ENCODE results near the gene DSCAM. TPM values are rescaled to one million over a fixed set of nuclear protein-coding genes. Genes with fewer than 3 reads are reported as not detected.
"Not testable (repeated sequence)": the region's sequence is repeated elsewhere in the genome, so short reads cannot be mapped to it uniquely, and the experiment has no call there.

The DSCAM gene
- polyA plus RNA-seq, 4 donors, result under 0.01 to 0.22 (median 0.13) TPM; not detected in 1

GRCh38 chr21:40270047-40270446, 576.9 kb downstream of the DSCAM start:
- H3K4me1 ChIP-seq (ENCODE audit: control insufficient read depth in 3 of 3, insufficient read depth in 2 of 3, low read depth in 1 of 3, low read length in 2 of 3), result no peaks in the 10 kb centered on the region
- no peak overlapping the region for H3K4me3 ChIP-seq (ENCODE audit: low read depth in 1 of 3, low read length in 3 of 3)
- no peaks in the 10 kb centered on the region for H3K36me3 ChIP-seq (ENCODE audit: control insufficient read depth in 3 of 3, insufficient read depth in 2 of 3, low read depth in 1 of 3, low read length in 3 of 3)
- FAIRE-seq (no peak), DNase-seq (no peak)
- no peaks in the 10 kb centered on the region for H3K27me3 ChIP-seq (ENCODE audit: control insufficient read depth in 3 of 3, insufficient read depth in 3 of 3, low read length in 3 of 3)
- 49 to 64% (median 63%) methylated on average over 4 of the region's 4 CpGs for WGBS, 3 donors
- no peaks in the 10 kb centered on the region for H3K9me3 ChIP-seq (ENCODE audit: control insufficient read depth in 2 of 2, insufficient read depth in 1 of 2, low read depth in 1 of 2, low read length in 1 of 2)
- no peak overlapping the region for H3K27ac ChIP-seq (ENCODE audit: low read depth in 1 of 3, low read length in 2 of 3)

- no peaks in the 10 kb centered on the region for H3K9me3 ChIP-seq (ENCODE audit: control insufficient read depth in 2 of 2, insufficient read depth in 1 of 2, low read depth in 1 of 2, low read length in 1 of 2)
- no peaks in the 10 kb centered on the region for H3K4me1 ChIP-seq (ENCODE audit: control insufficient read depth in 3 of 3, insufficient read depth in 2 of 3, low read depth in 1 of 3, low read length in 2 of 3)
- H3K27me3 ChIP-seq (ENCODE audit: control insufficient read depth in 3 of 3, insufficient read depth in 3 of 3, low read length in 3 of 3), result no peaks in the 10 kb centered on the region
- DNase-seq, result no peak
- no peaks in the 10 kb centered on the region for H3K36me3 ChIP-seq (ENCODE audit: control insufficient read depth in 3 of 3, insufficient read depth in 2 of 3, low read depth in 1 of 3, low read length in 3 of 3)
- WGBS, 3 donors, result 78 to 84% (median 79%) methylated on average over 8 of the region's 8 CpGs
- no peak overlapping the region for H3K27ac ChIP-seq (ENCODE audit: low read depth in 1 of 3, low read length in 2 of 3)
- FAIRE-seq, result no peak
- no peak overlapping the region for H3K4me3 ChIP-seq (ENCODE audit: low read depth in 1 of 3, low read length in 3 of 3)
These were observed 577.7 kb downstream of the DSCAM start for GRCh38 chr21:40269239-40269638.

- DNase-seq; H3K27ac ChIP-seq (ENCODE audit: low read depth in 1 of 3, low read length in 2 of 3); H3K9me3 ChIP-seq (ENCODE audit: control insufficient read depth in 2 of 2, insufficient read depth in 1 of 2, low read depth in 1 of 2, low read length in 1 of 2); FAIRE-seq; H3K4me3 ChIP-seq (ENCODE audit: low read depth in 1 of 3, low read length in 3 of 3); H3K4me1 ChIP-seq (ENCODE audit: control insufficient read depth in 3 of 3, insufficient read depth in 2 of 3, low read depth in 1 of 3, low read length in 2 of 3); H3K36me3 ChIP-seq (ENCODE audit: control insufficient read depth in 3 of 3, insufficient read depth in 2 of 3, low read depth in 1 of 3, low read length in 3 of 3); H3K27me3 ChIP-seq (ENCODE audit: control insufficient read depth in 3 of 3, insufficient read depth in 3 of 3, low read length in 3 of 3): not testable (repeated sequence)
- 67 to 85% (median 68%) methylated on average over 3 of the region's 3 CpGs for WGBS, 3 donors
These were observed 588.5 kb downstream of the DSCAM start for GRCh38 chr21:40258456-40258855.

GRCh38 chr21:40257342-40257741, 589.6 kb downstream of the DSCAM start:
- H3K4me1 ChIP-seq (ENCODE audit: control insufficient read depth in 3 of 3, insufficient read depth in 2 of 3, low read depth in 1 of 3, low read length in 2 of 3), result no peaks in the 10 kb centered on the region
- 58 to 64% (median 60%) methylated on average over 3 of the region's 3 CpGs for WGBS, 3 donors
- no peaks in the 10 kb centered on the region for H3K27me3 ChIP-seq (ENCODE audit: control insufficient read depth in 3 of 3, insufficient read depth in 3 of 3, low read length in 3 of 3)
- H3K36me3 ChIP-seq (ENCODE audit: control insufficient read depth in 3 of 3, insufficient read depth in 2 of 3, low read depth in 1 of 3, low read length in 3 of 3), result no peaks in the 10 kb centered on the region
- DNase-seq, result no peak
- no peak for FAIRE-seq
- H3K27ac ChIP-seq (ENCODE audit: low read depth in 1 of 3, low read length in 2 of 3), result no peak overlapping the region
- H3K9me3 ChIP-seq (ENCODE audit: control insufficient read depth in 2 of 2, insufficient read depth in 1 of 2, low read depth in 1 of 2, low read length in 1 of 2), result no peaks in the 10 kb centered on the region
- H3K4me3 ChIP-seq (ENCODE audit: low read depth in 1 of 3, low read length in 3 of 3), result no peak overlapping the region

DNA sequence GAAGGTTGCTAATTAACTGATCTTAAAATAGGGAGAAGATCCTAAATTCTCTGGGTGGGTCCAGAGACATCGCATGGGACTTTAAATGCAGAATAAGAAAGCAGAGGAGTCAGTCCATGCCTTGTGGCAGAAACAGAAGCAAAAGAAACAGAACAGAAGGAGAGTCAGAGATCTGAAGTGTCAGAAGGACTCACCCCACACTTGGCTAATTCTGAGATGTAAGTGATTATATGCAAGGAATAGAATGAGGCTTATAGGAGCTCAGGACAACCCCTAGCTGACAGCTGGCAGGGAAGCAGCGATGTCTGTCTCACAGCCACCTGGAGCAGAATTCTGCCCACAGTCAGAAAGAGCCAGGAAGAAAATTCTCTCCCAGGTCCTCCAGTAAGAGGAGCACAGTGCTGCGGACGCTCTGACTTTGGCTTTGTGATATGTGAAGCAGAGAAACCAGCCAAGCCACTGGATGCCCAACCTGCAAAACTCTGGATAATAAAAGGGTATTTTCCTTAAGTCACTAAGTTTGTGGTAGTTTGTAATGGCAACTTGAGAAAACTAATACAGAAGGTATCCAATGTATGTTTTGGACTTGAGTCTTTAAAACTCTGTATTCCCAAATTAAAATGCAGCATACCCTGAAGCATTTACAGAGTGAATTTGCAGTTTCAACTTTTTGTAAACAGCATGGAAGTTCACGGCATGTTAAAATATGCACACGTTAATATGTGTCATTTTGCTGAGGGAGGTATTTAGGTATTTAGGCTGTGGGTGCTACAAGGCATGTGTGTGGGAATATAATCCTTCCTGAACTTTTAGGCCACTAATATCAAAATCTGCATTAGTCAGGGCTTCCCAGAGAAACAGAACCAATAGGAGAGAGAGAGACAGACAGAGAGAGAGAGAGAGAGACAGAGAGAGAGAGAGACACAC, 591.2 kb downstream of the DSCAM start:
- no peak overlapping the region for H3K27ac ChIP-seq (ENCODE audit: low read depth in 1 of 3, low read length in 2 of 3)
- 73 to 78% (median 78%) methylated on average over 6 of the region's 6 CpGs for WGBS, 3 donors
- FAIRE-seq, result no peak
- H3K36me3 ChIP-seq (ENCODE audit: control insufficient read depth in 3 of 3, insufficient read depth in 2 of 3, low read depth in 1 of 3, low read length in 3 of 3), result no peaks in the 10 kb centered on the region
- H3K27me3 ChIP-seq (ENCODE audit: control insufficient read depth in 3 of 3, insufficient read depth in 3 of 3, low read length in 3 of 3), result no peaks in the 10 kb centered on the region
- H3K4me1 ChIP-seq (ENCODE audit: control insufficient read depth in 3 of 3, insufficient read depth in 2 of 3, low read depth in 1 of 3, low read length in 2 of 3), result no peaks in the 10 kb centered on the region
- no peak overlapping the region for H3K4me3 ChIP-seq (ENCODE audit: low read depth in 1 of 3, low read length in 3 of 3)
- peaks cover 0 to 1% of the 10 kb centered on the region in 2 donors for H3K9me3 ChIP-seq (ENCODE audit: control insufficient read depth in 2 of 2, insufficient read depth in 1 of 2, low read depth in 1 of 2, low read length in 1 of 2)
- DNase-seq, result no peak

DNA sequence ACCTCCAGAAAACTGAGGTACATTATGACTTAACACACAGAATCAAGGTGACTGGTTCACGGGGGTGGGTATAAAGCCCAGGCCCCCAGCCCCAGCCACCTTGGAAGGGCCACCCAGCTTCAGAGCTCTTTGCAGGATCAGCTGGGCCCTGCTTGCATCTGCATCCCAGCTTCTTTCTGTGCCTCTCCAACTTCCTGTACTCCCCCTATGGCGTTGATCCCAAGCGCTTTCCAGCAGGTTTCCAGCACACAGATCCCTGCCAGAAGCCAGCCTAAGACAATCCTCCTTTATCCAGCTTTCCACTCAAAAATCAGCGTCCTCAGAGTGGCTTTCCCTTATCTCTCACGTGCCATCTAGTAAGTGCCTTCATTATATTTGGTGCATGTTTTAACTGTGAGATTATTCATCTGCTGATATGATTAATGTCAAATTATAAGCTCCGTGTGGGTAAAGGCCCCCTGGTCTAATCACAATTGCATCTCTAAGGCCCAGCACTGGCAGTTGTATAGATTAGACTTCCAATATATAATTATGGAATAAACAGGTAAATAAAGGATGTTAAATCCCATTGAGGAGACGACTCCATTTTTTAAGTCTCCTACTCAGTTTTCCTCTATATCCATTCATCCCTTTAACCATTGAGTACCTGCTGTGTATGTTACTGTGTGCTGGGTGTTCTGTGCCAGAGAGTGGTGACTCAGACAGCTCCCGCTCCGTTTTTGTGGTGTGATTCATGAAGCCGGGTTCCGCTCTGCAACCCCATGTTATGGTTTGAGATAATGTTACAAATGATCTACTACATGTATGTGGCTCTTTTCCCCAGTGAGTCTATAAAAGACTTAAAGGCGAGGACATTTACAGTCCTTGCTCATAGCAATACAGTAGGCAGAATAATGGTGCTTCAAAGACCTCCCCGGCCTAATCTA, 592.2 kb downstream of the DSCAM start:
- Histone ChIP-seq H3K4me1 (ENCODE audit: control insufficient read depth in 3 of 3, insufficient read depth in 2 of 3, low read depth in 1 of 3, low read length in 2 of 3) (no peaks in the 10 kb centered on the region), H3K36me3 (ENCODE audit: control insufficient read depth in 3 of 3, insufficient read depth in 2 of 3, low read depth in 1 of 3, low read length in 3 of 3) (no peaks in the 10 kb centered on the region), H3K9me3 (ENCODE audit: control insufficient read depth in 2 of 2, insufficient read depth in 1 of 2, low read depth in 1 of 2, low read length in 1 of 2) (peaks cover 2 to 5% of the 10 kb centered on the region in 2 donors), H3K27me3 (ENCODE audit: control insufficient read depth in 3 of 3, insufficient read depth in 3 of 3, low read length in 3 of 3) (no peaks in the 10 kb centered on the region), H3K4me3 (ENCODE audit: low read depth in 1 of 3, low read length in 3 of 3) (no peak overlapping the region), H3K27ac (ENCODE audit: low read depth in 1 of 3, low read length in 2 of 3) (no peak overlapping the region)
- FAIRE-seq (no peak), DNase-seq (no peak)
- WGBS, 3 donors, result 70 to 74% (median 72%) methylated on average over 13 of the region's 13 CpGs

DNA sequence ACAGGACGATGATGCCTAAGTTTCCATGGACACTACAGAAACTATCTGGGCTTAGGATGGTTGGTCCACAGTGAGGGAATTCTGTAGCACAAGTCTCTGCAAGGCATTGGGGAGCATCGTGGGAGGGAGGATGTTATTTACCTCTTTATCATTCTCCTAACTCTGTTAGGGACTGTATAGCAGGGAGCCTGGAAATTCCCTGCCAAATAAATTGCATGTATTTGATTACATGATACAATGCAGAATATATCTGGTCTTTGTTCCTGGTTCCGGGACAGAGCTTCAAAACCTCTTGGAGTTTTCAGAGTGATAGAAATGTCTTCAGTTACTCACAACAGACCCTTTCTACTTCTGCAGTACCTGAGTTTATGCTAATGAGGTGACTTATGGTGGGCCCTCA, 593.8 kb downstream of the DSCAM start:
- no peak overlapping the region for H3K4me3 ChIP-seq (ENCODE audit: low read depth in 1 of 3, low read length in 3 of 3)
- no peak overlapping the region for H3K27ac ChIP-seq (ENCODE audit: low read depth in 1 of 3, low read length in 2 of 3)
- H3K36me3 ChIP-seq (ENCODE audit: control insufficient read depth in 3 of 3, insufficient read depth in 2 of 3, low read depth in 1 of 3, low read length in 3 of 3), result no peaks in the 10 kb centered on the region
- no peaks in the 10 kb centered on the region for H3K27me3 ChIP-seq (ENCODE audit: control insufficient read depth in 3 of 3, insufficient read depth in 3 of 3, low read length in 3 of 3)
- no peaks in the 10 kb centered on the region for H3K4me1 ChIP-seq (ENCODE audit: control insufficient read depth in 3 of 3, insufficient read depth in 2 of 3, low read depth in 1 of 3, low read length in 2 of 3)
- no peak for FAIRE-seq
- 62 to 77% (median 73%) methylated on average over 3 of the region's 3 CpGs for WGBS, 3 donors
- DNase-seq, result no peak
- H3K9me3 ChIP-seq (ENCODE audit: control insufficient read depth in 2 of 2, insufficient read depth in 1 of 2, low read depth in 1 of 2, low read length in 1 of 2), result peaks cover 2 to 5% of the 10 kb centered on the region in 2 donors

- DNase-seq (no peak), FAIRE-seq (no peak)
- 61 to 73% (median 62%) methylated on average over 7 of the region's 7 CpGs for WGBS, 3 donors
- no peaks in the 10 kb centered on the region for H3K4me1 ChIP-seq (ENCODE audit: control insufficient read depth in 3 of 3, insufficient read depth in 2 of 3, low read depth in 1 of 3, low read length in 2 of 3)
- H3K9me3 ChIP-seq (ENCODE audit: control insufficient read depth in 2 of 2, insufficient read depth in 1 of 2, low read depth in 1 of 2, low read length in 1 of 2), result peaks cover 2 to 8% of the 10 kb centered on the region in 2 donors
- no peak overlapping the region for H3K4me3 ChIP-seq (ENCODE audit: low read depth in 1 of 3, low read length in 3 of 3)
- H3K27me3 ChIP-seq (ENCODE audit: control insufficient read depth in 3 of 3, insufficient read depth in 3 of 3, low read length in 3 of 3), result no peaks in the 10 kb centered on the region
- no peak overlapping the region for H3K27ac ChIP-seq (ENCODE audit: low read depth in 1 of 3, low read length in 2 of 3)
- no peaks in the 10 kb centered on the region for H3K36me3 ChIP-seq (ENCODE audit: control insufficient read depth in 3 of 3, insufficient read depth in 2 of 3, low read depth in 1 of 3, low read length in 3 of 3)
These were observed 596.3 kb downstream of the DSCAM start for GRCh38 chr21:40250514-40251294.

All from small intestine (tissue), 7 donors.